GM19099 (cell line): Measurements from ENCODE around the gene TTC28.

Source experiments
- POLR2A ChIP-seq: IDR thresholded peaks from 3 replicates; pipeline ENCODE4 v1.6.1; 2011; ENCODE audit warnings: low read depth; ENCODE audit not compliant: insufficient read length; ENCODE audit errors: extremely low read depth

The TTC28 gene

DNA sequence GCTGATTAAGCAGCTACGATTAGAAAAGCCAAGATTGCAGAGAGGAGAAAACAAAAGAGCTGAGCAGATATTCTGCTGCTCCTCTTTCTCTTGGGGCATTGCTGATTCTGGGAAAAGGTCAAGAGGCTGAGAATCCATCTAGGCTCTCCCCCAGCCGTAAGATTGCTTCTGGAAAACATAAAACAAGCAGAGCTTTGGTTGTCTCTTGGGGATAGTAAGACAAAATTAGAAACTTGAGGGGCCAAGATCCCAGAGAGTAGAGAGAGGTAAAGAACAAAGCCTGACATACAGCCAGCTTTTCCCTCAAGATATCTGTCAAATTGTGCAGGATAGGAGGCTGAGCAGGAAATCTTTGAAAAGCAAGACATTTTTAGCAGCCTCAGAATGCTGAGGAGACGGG is 158.2 kb downstream of the TTC28 start:
- no peak for TF ChIP-seq POLR2A

DNA sequence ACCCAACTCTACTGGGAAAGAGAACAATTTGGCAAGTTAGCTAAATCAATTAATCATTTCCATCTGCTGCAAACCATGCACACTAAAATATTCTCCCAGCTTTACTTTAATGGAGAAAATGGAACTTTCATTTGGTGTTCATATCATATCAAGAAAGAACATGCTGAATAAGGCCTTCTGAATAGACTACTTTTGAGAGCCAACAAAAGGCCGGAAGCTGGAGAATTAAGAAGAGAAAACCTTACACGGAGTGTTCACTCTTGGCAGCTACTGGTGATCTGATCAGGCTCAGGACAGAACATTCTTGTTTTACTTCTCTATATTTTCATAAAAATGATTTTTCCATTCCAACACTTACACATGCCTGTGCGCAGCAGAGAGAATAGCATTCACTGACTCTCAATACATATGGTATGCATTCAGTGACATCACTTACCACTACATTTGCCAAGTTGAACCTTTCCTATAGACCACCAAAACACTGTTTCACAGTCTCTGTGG is 165.3 kb downstream of the TTC28 start:
- no peak for TF ChIP-seq POLR2A

DNA sequence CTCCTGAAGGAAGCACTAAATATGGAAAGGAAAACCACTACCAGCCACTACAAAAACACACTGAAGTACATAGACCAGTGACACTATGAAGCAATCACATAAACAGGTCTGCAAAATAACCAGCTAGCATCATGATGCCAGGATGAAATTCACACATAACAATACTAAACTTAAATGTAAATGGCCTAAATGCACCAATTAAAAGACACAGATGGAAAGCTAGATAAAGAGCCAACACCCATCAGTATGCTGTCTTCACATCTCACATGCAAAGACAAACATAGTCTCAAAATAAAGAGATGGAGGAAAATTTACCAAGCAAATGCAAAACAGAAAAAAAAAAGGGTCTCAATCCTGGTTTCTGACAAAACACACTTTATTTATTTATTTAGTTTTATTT is 171.7 kb downstream of the TTC28 start:
- no peak for TF ChIP-seq POLR2A

DNA sequence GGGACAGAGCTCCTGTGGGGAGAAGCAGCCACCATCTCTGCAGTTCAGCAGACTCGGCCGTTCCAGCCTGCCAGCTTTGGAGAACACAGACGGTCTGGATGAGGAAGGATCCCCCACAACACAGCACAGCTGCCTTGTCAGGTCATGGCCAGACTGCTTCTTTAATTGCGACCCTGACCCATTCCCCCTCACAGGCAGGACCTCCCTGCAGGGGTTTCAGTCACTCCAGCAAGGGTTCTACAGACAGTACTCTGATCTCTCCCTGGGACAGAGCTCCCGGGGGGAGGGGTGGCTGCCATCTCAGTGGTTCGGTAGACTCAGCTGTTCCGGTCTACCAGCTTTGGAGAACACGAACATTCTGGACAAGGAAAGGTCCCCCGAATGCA is 173.5 kb downstream of the TTC28 start:
- TF ChIP-seq POLR2A = no peak

DNA sequence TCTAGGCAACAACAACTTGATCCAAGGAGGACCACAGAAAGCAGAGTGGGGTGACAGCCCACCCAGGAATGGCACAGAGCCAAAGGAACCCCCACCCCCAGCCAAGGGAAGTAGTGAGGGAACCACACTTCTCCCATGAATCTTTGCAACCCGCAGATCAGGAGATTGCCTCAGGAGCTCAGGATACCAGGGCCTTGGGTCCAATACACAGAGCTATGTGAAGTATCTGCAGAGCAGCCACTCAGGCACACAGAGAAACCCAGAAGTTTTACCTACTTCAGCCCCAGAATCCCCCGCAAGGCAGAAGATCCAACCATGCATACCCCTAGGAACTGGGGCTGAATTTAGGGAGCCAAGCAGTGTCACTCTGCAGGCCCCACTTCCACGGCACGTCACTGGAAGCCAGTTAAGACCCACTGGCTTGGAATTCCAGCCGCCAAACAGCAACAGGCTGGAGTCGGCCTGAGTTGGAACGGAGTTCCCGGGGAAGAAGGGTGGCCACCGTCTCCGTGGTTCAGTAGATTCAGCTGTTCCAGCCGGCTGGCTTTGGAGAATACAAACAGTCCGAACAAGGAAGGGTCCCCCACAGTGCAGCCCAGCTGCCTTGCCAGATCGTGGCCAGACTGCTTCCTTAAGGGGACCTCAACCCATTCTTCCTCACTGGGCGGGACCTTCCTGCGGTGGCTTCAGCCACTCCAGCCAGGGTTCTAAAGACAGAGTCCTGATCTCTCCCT is 174.1 kb downstream of the TTC28 start:
- TF ChIP-seq POLR2A = no peak

DNA sequence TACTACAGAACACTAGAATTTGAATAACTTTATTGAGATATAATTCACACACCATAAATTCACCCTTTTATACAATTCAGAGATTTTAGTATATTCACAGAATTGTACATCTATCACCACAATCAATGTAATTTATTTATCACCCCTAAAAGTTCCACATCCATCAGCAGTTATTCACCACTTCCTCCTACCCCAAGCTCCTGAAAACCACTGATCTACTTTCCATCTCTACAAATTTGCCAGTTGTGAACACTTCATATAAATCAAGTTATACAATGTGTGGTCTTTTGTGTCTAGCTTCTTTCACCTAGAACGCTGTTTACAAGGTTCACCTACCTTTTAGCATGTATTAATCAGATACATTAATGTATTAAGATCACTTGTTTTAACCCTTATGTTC is 179.6 kb downstream of the TTC28 start:
- no peak for TF ChIP-seq POLR2A

DNA sequence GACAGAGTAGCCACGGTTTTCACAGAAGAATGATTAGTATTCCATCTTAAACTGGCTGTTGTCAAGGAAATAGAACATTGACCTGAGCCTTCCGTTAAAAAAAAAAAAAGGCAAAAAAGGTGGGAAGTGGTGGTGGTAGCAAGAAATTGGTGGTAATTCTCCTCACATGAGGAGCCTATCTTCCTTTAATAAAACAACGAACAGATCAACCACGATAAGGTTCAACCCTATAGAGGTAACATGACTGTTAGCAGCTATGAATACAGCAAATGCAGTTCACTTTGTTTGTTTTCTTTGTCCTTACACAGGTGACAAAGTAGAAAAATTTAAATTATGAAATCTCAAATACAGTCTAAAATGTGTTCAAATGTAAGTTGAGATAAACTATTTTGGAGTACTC is 181.6 kb downstream of the TTC28 start:
- TF ChIP-seq POLR2A = no peak

DNA sequence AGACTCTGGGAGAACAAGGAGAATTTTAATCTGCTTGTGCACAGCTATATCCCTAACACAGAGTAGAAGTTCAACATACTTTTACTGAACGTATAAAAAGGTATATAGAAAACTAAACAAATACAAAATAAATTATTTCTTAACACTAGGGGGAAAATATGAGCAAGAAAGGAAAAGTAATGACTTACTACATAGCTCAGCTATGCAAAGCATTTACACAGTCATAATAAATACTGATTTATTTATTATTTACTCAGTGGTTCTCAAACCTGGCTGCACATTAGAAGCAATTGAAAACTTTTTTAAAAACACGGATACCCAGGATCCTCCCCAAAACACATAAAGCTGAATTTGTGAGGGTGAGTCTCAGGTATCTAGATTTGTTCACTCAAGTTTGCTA is 182.5 kb downstream of the TTC28 start:
- TF ChIP-seq POLR2A = no peak

DNA sequence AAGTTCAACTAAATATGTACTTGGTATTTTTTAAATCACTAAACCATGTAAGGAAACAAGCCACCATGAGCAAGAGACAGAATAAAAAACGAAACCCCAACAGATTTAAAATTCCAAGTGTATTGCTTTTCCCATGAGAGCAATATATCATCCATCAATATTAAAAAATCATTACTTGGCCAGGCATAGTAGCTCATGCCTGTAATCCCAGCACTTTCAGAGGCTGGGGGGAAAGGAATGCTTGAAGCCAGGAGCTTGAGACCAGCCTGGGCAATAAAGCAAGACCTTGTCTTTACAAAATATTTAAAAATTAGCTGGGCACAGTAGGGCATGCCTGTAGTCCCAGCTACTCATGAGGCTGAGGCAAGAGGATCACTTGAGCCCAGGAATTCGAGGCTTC is 190.8 kb downstream of the TTC28 start:
- TF ChIP-seq POLR2A = no peak

DNA sequence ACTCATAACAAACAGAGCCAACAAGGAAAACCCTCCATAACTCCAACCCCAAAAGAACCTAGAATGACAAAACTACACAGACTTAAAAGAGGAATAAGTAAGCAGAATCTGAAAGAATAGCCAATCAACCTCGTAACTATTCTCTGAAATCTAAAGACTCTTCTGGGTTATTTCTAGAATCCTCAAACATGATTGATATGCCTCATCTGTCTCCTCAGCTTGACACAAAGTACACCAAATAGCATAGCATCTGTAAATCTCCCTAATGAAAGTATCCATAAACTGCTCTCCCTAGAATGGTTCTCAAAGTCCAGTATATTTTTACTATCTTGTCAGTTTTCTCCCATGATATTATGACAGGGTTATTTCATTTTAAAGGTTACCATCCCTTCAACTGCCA is 195.0 kb downstream of the TTC28 start:
- no peak for TF ChIP-seq POLR2A

DNA sequence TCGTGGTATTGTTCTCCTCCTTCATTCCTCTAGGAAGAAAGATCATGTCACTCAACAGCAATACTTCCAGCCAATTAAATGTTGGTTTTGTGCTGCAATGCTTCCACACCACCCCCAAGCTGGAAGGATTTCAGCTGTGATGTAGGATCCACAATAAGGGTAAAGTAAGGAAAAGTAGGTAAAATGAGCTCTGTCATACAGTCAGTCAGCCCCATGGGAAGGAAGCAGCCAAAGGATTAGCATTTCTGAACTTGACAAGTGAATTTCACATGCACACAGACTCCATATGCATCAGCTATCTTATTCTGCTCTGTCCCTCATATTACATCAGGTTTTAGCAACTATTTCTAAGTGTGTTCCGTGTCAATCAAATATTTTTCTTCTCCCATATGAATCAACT is 197.9 kb downstream of the TTC28 start:
- no peak for TF ChIP-seq POLR2A

DNA sequence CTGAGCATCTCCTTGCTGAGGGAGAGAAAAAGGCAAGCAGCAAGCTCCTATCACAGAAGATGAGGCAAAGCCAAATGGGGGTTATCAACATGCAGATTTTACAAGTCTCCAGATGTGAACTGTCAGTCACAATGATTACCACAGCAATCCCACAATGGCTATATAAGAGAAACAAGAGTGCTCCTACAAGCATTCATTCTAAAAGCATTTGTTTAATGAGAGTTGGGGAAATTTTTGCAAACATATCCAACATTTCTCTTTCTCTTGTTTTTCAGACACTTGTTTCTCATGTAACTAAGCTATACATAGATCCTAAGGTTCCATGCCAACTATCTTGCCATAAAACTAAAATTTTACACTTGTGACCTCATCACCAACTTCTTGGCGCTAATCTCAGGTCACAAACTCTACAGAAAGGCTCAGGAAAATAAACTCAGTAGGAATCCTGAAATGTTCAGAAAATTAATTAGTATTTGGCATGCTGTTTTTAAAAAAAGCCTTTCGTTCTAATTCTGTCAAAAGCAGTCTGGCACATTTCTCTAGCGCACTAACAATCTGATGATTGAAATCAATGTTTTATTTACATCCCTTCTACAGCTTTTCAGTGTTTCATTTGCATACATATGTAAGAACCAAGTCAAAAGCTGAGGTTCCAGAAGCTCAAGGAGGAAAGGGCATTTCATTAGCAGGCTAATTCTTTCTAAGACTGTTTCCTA is 199.5 kb downstream of the TTC28 start:
- no peak for TF ChIP-seq POLR2A

DNA sequence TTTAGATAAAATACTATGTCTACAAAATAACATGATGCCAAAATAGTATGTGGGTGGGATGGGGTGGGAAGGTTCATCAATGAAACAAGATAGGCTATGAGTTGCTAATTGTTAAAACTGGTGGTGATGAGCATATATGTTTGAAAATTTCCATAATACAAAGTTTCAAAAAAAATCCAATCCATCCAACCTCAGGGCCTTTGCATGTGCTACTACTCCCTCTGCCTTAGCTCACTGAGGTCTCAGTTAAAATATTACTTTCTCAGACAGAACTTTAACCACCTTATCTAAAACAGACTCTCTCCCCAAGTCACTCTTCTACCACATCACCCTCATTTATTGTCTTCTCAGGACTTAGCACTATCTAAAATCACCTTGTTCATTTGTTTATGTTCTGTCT is 201.1 kb downstream of the TTC28 start:
- TF ChIP-seq POLR2A = no peak

DNA sequence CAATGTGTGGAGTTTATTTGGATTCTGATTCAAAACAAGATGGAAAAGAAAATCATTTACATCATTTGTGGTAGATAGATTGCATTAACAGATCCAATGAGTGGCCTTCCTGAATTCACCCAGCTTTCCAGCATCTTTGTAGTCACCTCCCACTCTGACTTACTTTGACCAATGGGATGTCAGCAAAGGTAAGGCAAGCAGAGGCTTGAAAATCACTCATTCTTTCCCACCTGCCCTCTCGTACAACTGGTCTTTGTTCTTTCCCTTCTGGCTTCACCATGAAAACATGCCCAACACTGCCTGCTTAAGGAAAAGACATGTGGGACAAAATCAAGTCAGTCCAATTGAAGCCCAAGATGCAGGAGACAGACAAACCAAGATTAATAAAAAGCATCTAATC is 202.1 kb downstream of the TTC28 start:
- no peak for TF ChIP-seq POLR2A

DNA sequence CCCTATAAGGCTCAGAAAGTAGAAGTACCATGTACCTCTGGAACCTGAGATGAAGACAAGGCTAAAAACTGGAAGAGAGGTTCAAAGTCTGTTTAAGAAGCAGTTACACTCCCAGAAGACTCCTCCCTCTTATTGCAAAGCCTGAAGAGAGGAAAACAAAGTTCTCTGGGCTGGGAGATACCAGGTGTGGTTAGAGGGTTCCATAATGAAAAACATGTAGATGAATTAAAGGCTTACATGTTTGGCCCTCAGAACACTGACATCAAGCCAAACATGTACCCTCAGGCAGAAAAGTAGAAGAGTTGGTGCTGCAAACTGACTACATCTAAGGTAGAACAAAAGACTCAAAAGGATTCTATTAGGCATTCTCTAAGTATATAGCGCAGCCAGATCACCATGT is 205.3 kb downstream of the TTC28 start:
- TF ChIP-seq POLR2A = no peak

DNA sequence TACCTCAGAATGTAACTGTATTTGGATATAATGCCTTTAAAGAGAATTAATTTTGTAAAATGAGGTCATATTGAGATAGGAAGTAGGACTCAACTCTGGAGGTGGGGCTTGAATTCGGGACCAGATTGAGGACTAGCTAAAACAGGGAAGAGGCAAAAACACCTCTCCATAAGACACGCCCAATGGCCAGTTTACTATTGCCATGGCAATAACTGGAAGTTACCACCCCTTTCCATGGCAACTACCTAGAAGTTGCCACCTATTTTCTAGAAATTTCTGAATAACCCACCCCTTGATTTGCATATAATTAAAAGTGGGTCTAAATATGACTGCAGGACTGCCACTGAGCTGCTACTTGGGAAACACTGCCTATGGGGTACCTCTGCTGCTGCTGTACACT is 206.4 kb downstream of the TTC28 start:
- no peak for TF ChIP-seq POLR2A

DNA sequence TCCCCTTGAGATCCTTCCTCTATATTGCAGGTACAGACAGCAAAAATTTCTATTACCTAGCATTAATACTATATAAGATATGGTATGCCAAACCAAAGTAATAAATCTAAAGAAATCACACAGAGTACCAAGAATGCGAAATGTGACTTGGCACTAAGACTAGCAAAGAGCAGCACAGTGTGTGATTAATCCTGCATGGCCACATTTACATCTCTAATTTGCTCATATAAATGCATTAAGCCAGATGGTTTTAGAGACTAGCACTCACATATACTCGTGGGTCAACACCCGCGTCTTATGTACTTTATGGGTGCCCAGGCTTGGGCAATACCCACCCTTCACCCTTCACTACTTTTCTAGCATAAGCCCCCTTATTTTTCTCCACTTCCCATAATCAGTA is 213.2 kb downstream of the TTC28 start:
- no peak for TF ChIP-seq POLR2A

DNA sequence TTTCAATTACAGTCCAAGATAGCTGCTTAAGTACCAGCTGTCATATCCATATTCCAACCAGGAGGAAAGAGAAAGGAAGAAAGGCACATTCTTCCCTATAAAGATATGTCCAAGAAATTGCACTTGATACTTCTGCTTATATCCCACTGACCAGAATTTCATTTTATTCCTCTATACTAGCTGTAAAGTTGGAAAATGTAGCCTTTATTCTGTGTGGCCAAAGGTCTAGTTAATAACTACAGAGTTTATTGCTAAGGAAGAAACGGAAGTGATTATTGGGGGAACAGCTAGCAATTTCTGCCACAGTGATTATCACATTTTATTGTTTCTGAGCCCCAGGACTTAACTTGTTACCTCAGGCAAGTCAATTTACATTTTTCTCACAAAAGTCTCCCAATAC is 213.8 kb downstream of the TTC28 start:
- TF ChIP-seq POLR2A = no peak

DNA sequence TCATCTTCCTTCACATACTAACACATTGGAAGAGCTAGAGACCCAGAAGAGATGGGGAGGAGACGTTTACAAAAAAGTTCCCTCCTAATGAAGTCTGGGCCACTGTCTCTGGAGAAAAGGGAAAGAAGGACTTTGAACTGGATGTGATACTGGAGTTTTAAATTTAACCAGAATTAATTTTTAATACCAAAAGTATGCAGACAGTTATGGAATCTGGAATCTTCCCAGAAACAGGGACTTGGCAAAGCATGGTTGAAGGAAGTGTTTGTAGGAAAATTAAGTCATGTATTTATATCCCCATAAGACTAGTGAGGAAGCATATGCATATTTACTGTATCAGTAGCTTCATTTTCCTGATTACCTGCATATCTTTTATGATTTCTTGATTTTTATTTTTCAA is 215.5 kb downstream of the TTC28 start:
- no peak for TF ChIP-seq POLR2A
